H1 (cell line): ENCODE data around the gene TRAF3. TPM values are rescaled to one million over a fixed set of nuclear protein-coding genes. Genes with fewer than 3 reads are reported as not detected.

Source experiments
- CTCF ChIA-PET: fragments of 300-600 bp; sonication (Branson Sonifier 250); formaldehyde crosslinking; loops from one replicate; lab custom pipeline; 2021; ENCODE audit not compliant: partially characterized antibody; lab: Charles Lee
- POLR2A ChIA-PET: fragments of 300-600 bp; sonication (Branson Sonifier 250); formaldehyde crosslinking; loops from one replicate; lab custom pipeline; 2021; ENCODE audit warnings: inconsistent platforms; ENCODE audit not compliant: partially characterized antibody; lab: Charles Lee
- DNase-seq, 2 experiments: peaks; one replicate each; pipeline versions ENCODE4 v3.0.0 to v3.0.0-alpha.2; 2010 to 2022; ENCODE audit warnings: low spot score in 2 of 2, low read depth in 1 of 2, mixed read lengths in 1 of 2
- FAIRE-seq: peaks from 2 replicates; lab custom pipeline; 2011; peaks lifted over from hg19 to GRCh38; lab: Jason Lieb, UNC
- H2AFZ ChIP-seq: 2 replicates; pipeline ENCODE4 v1.8.1; 2012; ENCODE audit warnings: low read length, inconsistent platforms
- H2AK5ac ChIP-seq: 2 replicates; pipeline ENCODE4 v1.6.1; 2013; ENCODE audit warnings: low read depth, low read length
- H2BK120ac ChIP-seq: replicated peaks from 2 replicates; pipeline ENCODE3; 2013; ENCODE audit warnings: low read depth, low read length, inconsistent platforms
- H2BK12ac ChIP-seq: 2 replicates; pipeline ENCODE4 v1.6.1; 2013; ENCODE audit warnings: low read depth, low read length
- H2BK15ac ChIP-seq: 2 replicates; pipeline ENCODE4 v1.6.1; 2013; ENCODE audit warnings: low read length
- H2BK20ac ChIP-seq: 2 replicates; pipeline ENCODE4 v1.6.1; 2013; ENCODE audit warnings: low read length
- H2BK5ac ChIP-seq: 2 replicates; pipeline ENCODE4 v1.6.1; 2013; ENCODE audit warnings: low read depth, low read length
- H3K14ac ChIP-seq: 2 replicates; pipeline ENCODE4 v1.6.1; 2013; ENCODE audit warnings: inconsistent platforms; ENCODE audit not compliant: insufficient read length
- H3K18ac ChIP-seq: 2 replicates; pipeline ENCODE4 v1.6.1; 2013; ENCODE audit warnings: low read length; ENCODE audit errors: extremely low read depth
- H3K23ac ChIP-seq: 2 replicates; pipeline ENCODE4 v1.6.1; 2013; ENCODE audit warnings: inconsistent platforms; ENCODE audit not compliant: insufficient read length
- H3K23me2 ChIP-seq: 2 replicates; pipeline ENCODE4 v1.6.1; 2013; ENCODE audit warnings: low read depth, low read length
- H3K27ac ChIP-seq: 2 replicates; pipeline ENCODE4 v1.6.1; 2011; ENCODE audit warnings: low read depth, low read length, inconsistent platforms
- H3K27me3 ChIP-seq, 4 experiments: replicated peaks in 1 of 4; 1 replicate in 1 of 4; 2 replicates in 3 of 4; pipeline versions ENCODE4 v1.6.1 to v1.8.1; 2011 to 2013; ENCODE audit warnings: low read length in 3 of 4, mild to moderate bottlenecking in 3 of 4, inconsistent platforms in 2 of 4, mixed read lengths in 2 of 4, moderate library complexity in 1 of 4; ENCODE audit not compliant: control insufficient read depth in 3 of 4, insufficient read depth in 3 of 4; ENCODE audit errors: extremely low read depth in 1 of 4
- H3K36me3 ChIP-seq, 4 experiments: 2 replicates each; pipeline versions ENCODE4 v1.6.1 to v1.8.1; 2011 to 2013; ENCODE audit warnings: mild to moderate bottlenecking in 4 of 4, low read length in 3 of 4, moderate library complexity in 2 of 4, control low read depth in 1 of 4, inconsistent platforms in 1 of 4; ENCODE audit not compliant: insufficient read depth in 4 of 4, control insufficient read depth in 2 of 4
- H3K4ac ChIP-seq: replicated peaks from 2 replicates; pipeline ENCODE3; 2013; ENCODE audit warnings: low read length, low read depth, mixed read lengths, inconsistent platforms; ENCODE audit not compliant: insufficient read length
- H3K4me1 ChIP-seq, 4 experiments: replicated peaks in 1 of 4; 1 replicate in 1 of 4; 2 replicates in 3 of 4; pipeline versions ENCODE4 v1.6.1 to v1.8.1; 2011 to 2013; ENCODE audit warnings: low read length in 3 of 4, inconsistent platforms in 2 of 4, mixed read lengths in 1 of 4; ENCODE audit not compliant: insufficient read depth in 4 of 4, control insufficient read depth in 3 of 4
- H3K4me2 ChIP-seq, 2 experiments: 2 replicates each; pipeline versions ENCODE4 v1.6.1 to v1.8.1; 2011 to 2013; ENCODE audit warnings: low read depth in 2 of 2, low read length in 2 of 2, control low read depth in 1 of 2, inconsistent platforms in 1 of 2, mild to moderate bottlenecking in 1 of 2; ENCODE audit not compliant: insufficient read depth in 1 of 2
- H3K4me3 ChIP-seq, 4 experiments: fragments of 200-600, 300-600 bp in 1 of 4; sonication (generic), shearing (Covaris generic), sonication (Bioruptor Twin) in 1 of 4; 2 replicates each; pipeline versions ENCODE4 v1.5.1 to v1.8.1; 2011 to 2016; ENCODE audit warnings: low read length in 4 of 4, low read depth in 3 of 4, control low read depth in 2 of 4, inconsistent platforms in 2 of 4, mild to moderate bottlenecking in 2 of 4, mixed read lengths in 1 of 4, moderate library complexity in 1 of 4; ENCODE audit not compliant: insufficient read depth in 2 of 4; ENCODE audit errors: extremely low read depth in 1 of 4
- H3K56ac ChIP-seq: replicated peaks from 2 replicates; pipeline ENCODE3; 2013; ENCODE audit warnings: low read depth, mild to moderate bottlenecking, mixed read lengths, low read length, inconsistent platforms; ENCODE audit not compliant: insufficient read length
- H3K79me1 ChIP-seq: 2 replicates; pipeline ENCODE4 v1.6.1; 2013; ENCODE audit warnings: low read depth, low read length, control low read depth
- H3K79me2 ChIP-seq, 2 experiments: 2 replicates each; pipeline versions ENCODE4 v1.6.1 to v1.8.1; 2012 to 2013; ENCODE audit warnings: low read length in 2 of 2, mild to moderate bottlenecking in 2 of 2, inconsistent platforms in 1 of 2; ENCODE audit not compliant: insufficient read depth in 2 of 2, control insufficient read depth in 1 of 2
- H3K9ac ChIP-seq, 4 experiments: replicated peaks in 1 of 4; 1 replicate in 1 of 4; 2 replicates in 3 of 4; pipeline versions ENCODE4 v1.6.1 to v1.8.1; 2011 to 2013; ENCODE audit warnings: low read depth in 3 of 4, low read length in 3 of 4, control low read depth in 2 of 4, mild to moderate bottlenecking in 2 of 4, moderate library complexity in 2 of 4, inconsistent platforms in 1 of 4; ENCODE audit errors: extremely low read depth in 1 of 4
- H3K9me3 ChIP-seq, 2 experiments: 2 replicates each; pipeline versions ENCODE4 v1.6.1 to v1.8.1; 2012 to 2013; ENCODE audit warnings: mild to moderate bottlenecking in 2 of 2, moderate library complexity in 2 of 2, control low read depth in 1 of 2, inconsistent platforms in 1 of 2, low read depth in 1 of 2, low read length in 1 of 2, mixed read lengths in 1 of 2; ENCODE audit not compliant: insufficient read depth in 2 of 2
- H4K20me1 ChIP-seq, 2 experiments: replicated peaks in 1 of 2; 2 replicates each; pipeline versions ENCODE3 to v1.8.1; 2011 to 2013; ENCODE audit warnings: inconsistent platforms in 2 of 2, low read length in 2 of 2, mild to moderate bottlenecking in 1 of 2; ENCODE audit not compliant: insufficient read depth in 2 of 2, control insufficient read depth in 1 of 2
- H4K5ac ChIP-seq: 2 replicates; pipeline ENCODE4 v1.6.1; 2013; ENCODE audit warnings: low read length, low read depth, mixed read lengths, inconsistent platforms; ENCODE audit not compliant: insufficient read length
- H4K8ac ChIP-seq: 2 replicates; pipeline ENCODE4 v1.8.0; 2013; ENCODE audit warnings: mild to moderate bottlenecking, moderate library complexity, low read length, inconsistent platforms; ENCODE audit not compliant: insufficient read depth; ENCODE audit errors: extremely low read depth
- H4K91ac ChIP-seq: replicated peaks from 2 replicates; pipeline ENCODE3; 2013; ENCODE audit warnings: low read length, mixed read lengths, inconsistent platforms; ENCODE audit not compliant: insufficient read length
- GABPA ChIP-seq: IDR thresholded peaks from 2 replicates; pipeline ENCODE4 v1.6.1; 2011; ENCODE audit warnings: mild to moderate bottlenecking, low read length, moderate library complexity, borderline replicate concordance; ENCODE audit not compliant: insufficient read depth
- PHF8 ChIP-seq: fragments of 200-600 bp; sonication (generic); conservative IDR thresholded peaks from 2 replicates; pipeline ENCODE4 v1.7.1; 2012; ENCODE audit warnings: low read depth, mild to moderate bottlenecking, inconsistent platforms, low read length, moderate library complexity
- RNF2 ChIP-seq: fragments of 200-900, 300-1000 bp; sonication (generic); IDR thresholded peaks from 2 replicates; pipeline ENCODE4 v1.7.1; 2016; ENCODE audit warnings: borderline replicate concordance, low read depth, mild to moderate bottlenecking, antibody characterized with exemption, low read length; ENCODE audit not compliant: poor library complexity, severe bottlenecking; ENCODE audit errors: missing control alignments
- TAF7 ChIP-seq: optimal IDR thresholded peaks from 2 replicates; pipeline ENCODE3; 2011; ENCODE audit warnings: low read depth, mild to moderate bottlenecking, inconsistent platforms, low read length, moderate library complexity, borderline replicate concordance
- ZNF274 ChIP-seq: IDR thresholded peaks from 2 replicates; pipeline ENCODE4 v1.7.0; 2012; ENCODE audit warnings: low read length, borderline replicate concordance; ENCODE audit errors: extremely low read depth
- WGBS, 2 experiments: shearing (Covaris generic) in 1 of 2; methylation state at CpG; one replicate each; pipeline versions ENCODE4 v1.1.6 to v1.1.7; 2013 to 2015; ENCODE audit warnings: low lambda C conversion rate in 2 of 2, mixed read lengths in 2 of 2, inconsistent platforms in 1 of 2, low coverage in 1 of 2, missing lambda C conversion rate in 1 of 2; ENCODE audit not compliant: insufficient replicate concordance in 2 of 2, insufficient coverage in 1 of 2, insufficient read length in 1 of 2; ENCODE audit errors: extremely low coverage in 1 of 2, missing lambda C conversion rate in 1 of 2; 5-methylcytosine and 5-hydroxymethylcytosine counted together
- polyA plus RNA-seq, 7 experiments: library from polyadenylated mRNA; depleted of rRNA in 3 of 7; stranded (reverse) in 5 of 7; unstranded in 2 of 7; fragments of >200 nt in 5 of 7; fragments of 200-250 nt in 2 of 7; gene quantifications; 1 replicate in 5 of 7; 2 replicates in 1 of 7; 4 replicates in 1 of 7; pipeline versions ENCODE4 v1.2.1 to v1.2.3, GENCODE V29; 2011 to 2013; ENCODE audit warnings: missing spikeins in 2 of 7, mixed read lengths in 2 of 7
- total RNA-seq: library from RNA; stranded (reverse); fragmentation: NEBNext Ultra II Directional; extraction: Animal tissue kit (Norgen Biotek cat#: 25700); gene quantifications from 2 replicates; pipeline ENCODE4 v1.2.1, GENCODE V29; 2021

Gene TRAF3
- total and polyA plus RNA-seq, 2 of the 8 experiments (the other 6 are each of a cell fraction or from before 2014, with no cell fraction given) = 5.8 to 12.1 TPM

- H3K14ac ChIP-seq = no peak overlapping the region
- H3K56ac ChIP-seq = no peak overlapping the region
- H4K91ac ChIP-seq = no peak overlapping the region
- H3K27ac ChIP-seq = no peak overlapping the region
- H2BK12ac ChIP-seq = no peak overlapping the region
- no peak overlapping the region for H2BK120ac ChIP-seq
- H3K23me2 ChIP-seq = no peaks in the 10 kb centered on the region
- no peak overlapping the region for H2BK20ac ChIP-seq
- H2AK5ac ChIP-seq = no peak overlapping the region
- FAIRE-seq (no peak), DNase-seq (no peak)
- peaks cover 10 to 56% (median 47%) of the 10 kb centered on the region in 4 experiments for H3K36me3 ChIP-seq
- H3K23ac ChIP-seq = no peak overlapping the region
- H3K9ac ChIP-seq = no peak overlapping the region
- ChIA-PET CTCF (no interaction called here), POLR2A (no interaction called here)
- H4K8ac ChIP-seq = no peak overlapping the region
- no peaks in the 10 kb centered on the region for H3K27me3 ChIP-seq
- no peaks in the 10 kb centered on the region for H3K79me1 ChIP-seq
- no peak overlapping the region for H3K4me2 ChIP-seq
- H2AFZ ChIP-seq = no peak overlapping the region
- no peak overlapping the region for H3K4me3 ChIP-seq
- no peak overlapping the region for H3K18ac ChIP-seq
- no peaks in the 10 kb centered on the region for H3K9me3 ChIP-seq
- H3K79me2 ChIP-seq = no peaks in the 10 kb centered on the region
- H2BK5ac ChIP-seq = no peak overlapping the region
- H3K4ac ChIP-seq = no peak overlapping the region
- no peak overlapping the region for H2BK15ac ChIP-seq
- TF ChIP-seq ZNF274 (no peak), GABPA (no peak), PHF8 (no peak), TAF7 (no peak), RNF2 (no peak)
- no peak overlapping the region for H4K5ac ChIP-seq
- H4K20me1 ChIP-seq = peaks cover 7 to 13% of the 10 kb centered on the region in 2 experiments
- 95% methylated on average over 10 of the region's 10 CpGs; no CpG with 5 or more reads in 1 of the 2 experiments for WGBS, 2 experiments
- H3K4me1 ChIP-seq = no peaks in the 10 kb centered on the region
Measured at GRCh38 chr14:102951034-102951433, 173.8 kb downstream of the TRAF3 start.
